Peyer's patch (tissue), 4 donors: ENCODE data around the gene DPF3.

Source experiments
- POLR2A ChIP-seq, 2 donors: fragments of 450-650 bp; IDR thresholded peaks; one replicate each; pipeline ENCODE4 v1.5.1; 2017; ENCODE audit warnings: antibody characterized with exemption in 2 of 2, mild to moderate bottlenecking in 2 of 2, moderate library complexity in 2 of 2
- TF ChIP-seq, protein P1 (sequence below), 6 experiments: fragments of 450-650 bp in 4 of 6; fragments of 200-600 bp in 2 of 6; sonication (generic) in 1 of 6; IDR thresholded peaks; one replicate each; pipeline ENCODE4 v1.5.1; 2017 to 2019; ENCODE audit warnings: antibody characterized with exemption in 6 of 6, mild to moderate bottlenecking in 3 of 6, moderate library complexity in 1 of 6

- TF ChIP-seq, protein P1, sequence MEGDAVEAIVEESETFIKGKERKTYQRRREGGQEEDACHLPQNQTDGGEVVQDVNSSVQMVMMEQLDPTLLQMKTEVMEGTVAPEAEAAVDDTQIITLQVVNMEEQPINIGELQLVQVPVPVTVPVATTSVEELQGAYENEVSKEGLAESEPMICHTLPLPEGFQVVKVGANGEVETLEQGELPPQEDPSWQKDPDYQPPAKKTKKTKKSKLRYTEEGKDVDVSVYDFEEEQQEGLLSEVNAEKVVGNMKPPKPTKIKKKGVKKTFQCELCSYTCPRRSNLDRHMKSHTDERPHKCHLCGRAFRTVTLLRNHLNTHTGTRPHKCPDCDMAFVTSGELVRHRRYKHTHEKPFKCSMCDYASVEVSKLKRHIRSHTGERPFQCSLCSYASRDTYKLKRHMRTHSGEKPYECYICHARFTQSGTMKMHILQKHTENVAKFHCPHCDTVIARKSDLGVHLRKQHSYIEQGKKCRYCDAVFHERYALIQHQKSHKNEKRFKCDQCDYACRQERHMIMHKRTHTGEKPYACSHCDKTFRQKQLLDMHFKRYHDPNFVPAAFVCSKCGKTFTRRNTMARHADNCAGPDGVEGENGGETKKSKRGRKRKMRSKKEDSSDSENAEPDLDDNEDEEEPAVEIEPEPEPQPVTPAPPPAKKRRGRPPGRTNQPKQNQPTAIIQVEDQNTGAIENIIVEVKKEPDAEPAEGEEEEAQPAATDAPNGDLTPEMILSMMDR (IDR thresholded peaks at IDR 0.05): no peak
- no peak for TF ChIP-seq POLR2A (IDR thresholded peaks at IDR 0.05)
These were observed 250.5 kb downstream of the DPF3 start for GRCh38 chr14:72643317-72643801.
